ENCODE data around the gene STOX2.

Gene STOX2

DNA sequence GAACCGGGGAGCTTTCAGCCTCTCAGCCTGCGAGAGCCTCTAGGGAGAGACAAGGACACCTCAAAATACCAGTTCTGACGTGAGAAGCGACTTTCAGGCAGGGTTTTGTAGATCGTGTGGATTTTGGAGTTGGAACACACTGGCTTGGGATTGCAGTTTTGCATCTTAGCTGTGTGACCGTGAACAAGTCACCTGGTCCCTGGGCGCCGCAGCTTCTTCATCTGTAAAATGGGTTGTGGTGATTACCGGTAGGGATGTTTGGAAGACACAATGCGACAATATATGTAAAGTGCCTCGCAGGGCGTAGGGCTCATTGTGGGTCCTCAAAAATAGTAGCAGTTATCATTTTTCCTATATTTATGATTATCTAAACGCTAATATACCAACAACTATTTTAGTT is 43.7 kb upstream of the STOX2 start:
- DNase-seq (ENCODE audit: low read depth): no peak
- TF ChIP-seq, protein P1, sequence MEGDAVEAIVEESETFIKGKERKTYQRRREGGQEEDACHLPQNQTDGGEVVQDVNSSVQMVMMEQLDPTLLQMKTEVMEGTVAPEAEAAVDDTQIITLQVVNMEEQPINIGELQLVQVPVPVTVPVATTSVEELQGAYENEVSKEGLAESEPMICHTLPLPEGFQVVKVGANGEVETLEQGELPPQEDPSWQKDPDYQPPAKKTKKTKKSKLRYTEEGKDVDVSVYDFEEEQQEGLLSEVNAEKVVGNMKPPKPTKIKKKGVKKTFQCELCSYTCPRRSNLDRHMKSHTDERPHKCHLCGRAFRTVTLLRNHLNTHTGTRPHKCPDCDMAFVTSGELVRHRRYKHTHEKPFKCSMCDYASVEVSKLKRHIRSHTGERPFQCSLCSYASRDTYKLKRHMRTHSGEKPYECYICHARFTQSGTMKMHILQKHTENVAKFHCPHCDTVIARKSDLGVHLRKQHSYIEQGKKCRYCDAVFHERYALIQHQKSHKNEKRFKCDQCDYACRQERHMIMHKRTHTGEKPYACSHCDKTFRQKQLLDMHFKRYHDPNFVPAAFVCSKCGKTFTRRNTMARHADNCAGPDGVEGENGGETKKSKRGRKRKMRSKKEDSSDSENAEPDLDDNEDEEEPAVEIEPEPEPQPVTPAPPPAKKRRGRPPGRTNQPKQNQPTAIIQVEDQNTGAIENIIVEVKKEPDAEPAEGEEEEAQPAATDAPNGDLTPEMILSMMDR (conservative IDR thresholded peaks at IDR 0.05; ENCODE audit: low read depth, low read length): no peak
- H3K4me3 ChIP-seq (ENCODE audit: low read depth, low read length): no peak overlapping the region

DNA sequence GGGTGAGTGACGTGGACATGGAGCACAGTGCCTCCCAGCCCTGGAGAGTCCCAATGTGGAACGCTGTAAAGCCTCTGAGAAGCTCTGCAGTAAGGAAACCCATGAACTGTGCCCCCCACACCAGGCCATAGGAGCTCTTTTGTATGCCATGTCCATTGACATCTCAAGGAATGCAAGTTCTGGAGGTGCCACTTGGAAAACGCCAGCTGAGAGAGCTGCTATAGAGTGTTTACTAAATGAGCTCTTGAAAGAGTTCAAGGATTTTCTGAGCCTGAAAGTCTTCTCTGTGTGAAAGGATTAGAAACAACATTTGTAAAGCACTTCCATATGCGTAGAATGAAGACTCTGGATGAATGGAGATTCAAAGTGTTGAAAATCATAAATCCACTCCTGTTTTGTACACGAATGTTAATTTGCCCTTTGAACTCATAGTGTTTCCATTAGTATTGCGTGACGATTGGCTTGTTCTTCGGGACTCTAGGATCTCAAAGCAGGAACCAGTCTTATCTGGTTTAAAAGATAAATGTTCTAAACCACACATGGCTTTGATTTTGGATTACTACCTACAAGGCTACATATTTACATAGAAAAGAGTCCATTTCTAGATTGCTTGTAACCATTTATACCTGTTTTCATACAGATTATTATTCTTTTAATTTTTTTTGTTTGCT is 41.8 kb upstream of the STOX2 start:
- no peak overlapping the region for H3K4me3 ChIP-seq (ENCODE audit: low read depth, low read length)
- TF ChIP-seq, protein P1 (conservative IDR thresholded peaks at IDR 0.05; ENCODE audit: low read depth, low read length): no peak
- DNase-seq (ENCODE audit: low read depth): no peak

DNA sequence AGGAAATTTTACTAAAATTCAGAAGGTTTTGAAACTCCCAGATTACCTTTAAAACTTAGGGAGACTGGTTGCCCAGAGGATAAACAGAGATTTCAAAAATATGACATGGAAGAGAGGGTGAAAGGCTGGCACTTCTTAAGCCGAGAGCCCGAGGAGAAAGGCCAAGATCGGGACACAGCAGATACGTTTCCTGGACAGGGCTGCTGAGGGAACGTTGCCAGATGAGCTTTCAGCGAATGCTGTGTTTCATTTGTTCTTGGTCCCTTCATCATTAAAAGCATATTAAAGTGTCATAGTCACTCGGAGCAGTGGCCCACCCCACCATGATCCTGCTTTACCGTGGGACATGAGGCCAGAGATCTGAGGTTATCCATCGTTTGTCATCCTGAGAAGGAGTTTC is 37.9 kb upstream of the STOX2 start:
- no peak overlapping the region for H3K4me3 ChIP-seq (ENCODE audit: low read depth, low read length)
- TF ChIP-seq, protein P1 (conservative IDR thresholded peaks at IDR 0.05; ENCODE audit: low read depth, low read length): no peak
- DNase-seq (ENCODE audit: low read depth): no peak

DNA sequence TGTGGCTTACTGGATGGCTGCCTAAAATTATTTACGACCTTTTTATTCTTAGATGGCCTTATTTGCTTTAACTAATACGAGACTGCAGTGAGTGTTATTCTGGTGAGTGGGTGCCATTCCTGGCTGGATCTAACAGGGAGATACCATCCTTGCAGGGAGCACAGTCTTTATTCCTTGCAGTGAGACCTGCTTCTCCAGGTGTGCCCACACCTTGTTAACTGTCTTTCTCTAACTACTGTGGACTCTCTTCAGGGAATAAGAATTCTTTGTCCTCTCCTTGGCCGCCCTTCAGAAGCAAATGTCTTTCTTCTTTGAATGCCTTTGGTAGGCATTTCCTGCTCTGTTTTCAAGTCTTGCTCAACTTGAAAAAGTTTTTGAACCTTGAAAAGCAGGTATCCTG is 34.1 kb upstream of the STOX2 start:
- DNase-seq (ENCODE audit: low read depth): no peak
- TF ChIP-seq, protein P1 (conservative IDR thresholded peaks at IDR 0.05; ENCODE audit: low read depth, low read length): no peak
- no peak overlapping the region for H3K4me3 ChIP-seq (ENCODE audit: low read depth, low read length)

DNA sequence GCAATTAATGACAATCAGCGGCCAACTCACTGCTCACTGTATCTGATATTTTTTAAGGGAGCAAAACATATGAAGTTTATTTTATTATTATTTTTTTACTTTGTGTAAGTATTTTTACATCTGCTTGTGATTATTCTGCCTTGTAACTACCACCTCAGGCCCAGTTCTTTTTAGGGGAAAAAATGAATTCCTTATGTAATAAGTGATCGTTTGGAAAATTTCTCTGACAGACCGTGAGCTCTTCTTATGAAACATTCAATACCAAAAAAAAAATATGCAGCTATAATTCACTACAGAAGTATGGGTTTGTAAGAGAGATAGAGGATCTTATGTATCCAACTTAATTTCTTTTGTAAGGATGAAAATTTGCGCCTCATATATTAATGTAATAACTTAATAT is 33.5 kb upstream of the STOX2 start:
- DNase-seq (ENCODE audit: low read depth): no peak
- H3K4me3 ChIP-seq (ENCODE audit: low read depth, low read length): no peak overlapping the region
- TF ChIP-seq, protein P1 (conservative IDR thresholded peaks at IDR 0.05; ENCODE audit: low read depth, low read length): no peak

DNA sequence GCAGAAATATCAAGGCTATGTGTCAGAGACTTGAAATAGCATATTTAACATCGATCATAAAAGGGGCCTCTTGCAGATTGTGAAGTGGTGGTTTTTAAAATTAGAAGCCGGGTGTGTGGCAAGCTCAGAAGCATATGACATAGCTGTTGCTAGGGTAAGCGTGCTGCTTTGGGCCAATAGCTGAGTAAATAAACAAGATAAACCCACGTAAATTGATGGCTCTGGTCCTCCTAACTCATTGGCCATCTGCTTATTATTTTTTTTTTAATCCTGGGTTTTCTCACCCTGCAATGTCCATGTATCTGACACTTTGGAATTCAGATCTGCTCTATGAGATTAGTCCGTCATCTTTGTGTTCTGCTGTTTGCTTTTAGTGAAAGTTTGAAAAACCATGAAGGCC is 32.6 kb upstream of the STOX2 start:
- no peak for DNase-seq (ENCODE audit: low read depth)
- no peak overlapping the region for H3K4me3 ChIP-seq (ENCODE audit: low read depth, low read length)
- TF ChIP-seq, protein P1 (conservative IDR thresholded peaks at IDR 0.05; ENCODE audit: low read depth, low read length): no peak

All from choroid plexus epithelial cell (primary cell).